GM18858 (cell line): Measurements from ENCODE around the gene KDM4B.
A peak's percentile ranks its signal among the peaks of the same experiment; 100 is the strongest.

Experiments used
- ATAC-seq: cut with Tn5 transposase; IDR thresholded peaks from one replicate; pipeline ENCODE4 v1.9.1; 2021; ENCODE audit not compliant: unreplicated experiment

KDM4B gene

DNA sequence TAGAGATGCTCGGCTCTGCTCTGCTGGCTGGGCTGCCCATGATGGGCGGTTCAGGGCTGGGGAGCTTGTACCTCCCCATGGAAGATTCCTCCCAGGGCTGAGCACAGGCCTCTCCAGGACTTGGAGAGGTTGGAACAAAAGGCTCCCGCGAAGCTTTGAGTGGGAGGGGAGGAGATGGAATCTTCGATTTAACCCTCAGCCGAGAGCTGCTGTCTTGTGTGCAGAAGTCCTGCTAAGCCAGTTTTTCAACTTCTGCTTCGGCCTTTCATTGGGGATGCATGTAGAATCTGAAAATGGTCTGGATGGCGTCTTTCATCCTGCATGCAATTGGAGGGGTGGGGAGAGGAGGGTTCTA lies 163.3 kb downstream of the KDM4B start:
- no peak for ATAC-seq

DNA sequence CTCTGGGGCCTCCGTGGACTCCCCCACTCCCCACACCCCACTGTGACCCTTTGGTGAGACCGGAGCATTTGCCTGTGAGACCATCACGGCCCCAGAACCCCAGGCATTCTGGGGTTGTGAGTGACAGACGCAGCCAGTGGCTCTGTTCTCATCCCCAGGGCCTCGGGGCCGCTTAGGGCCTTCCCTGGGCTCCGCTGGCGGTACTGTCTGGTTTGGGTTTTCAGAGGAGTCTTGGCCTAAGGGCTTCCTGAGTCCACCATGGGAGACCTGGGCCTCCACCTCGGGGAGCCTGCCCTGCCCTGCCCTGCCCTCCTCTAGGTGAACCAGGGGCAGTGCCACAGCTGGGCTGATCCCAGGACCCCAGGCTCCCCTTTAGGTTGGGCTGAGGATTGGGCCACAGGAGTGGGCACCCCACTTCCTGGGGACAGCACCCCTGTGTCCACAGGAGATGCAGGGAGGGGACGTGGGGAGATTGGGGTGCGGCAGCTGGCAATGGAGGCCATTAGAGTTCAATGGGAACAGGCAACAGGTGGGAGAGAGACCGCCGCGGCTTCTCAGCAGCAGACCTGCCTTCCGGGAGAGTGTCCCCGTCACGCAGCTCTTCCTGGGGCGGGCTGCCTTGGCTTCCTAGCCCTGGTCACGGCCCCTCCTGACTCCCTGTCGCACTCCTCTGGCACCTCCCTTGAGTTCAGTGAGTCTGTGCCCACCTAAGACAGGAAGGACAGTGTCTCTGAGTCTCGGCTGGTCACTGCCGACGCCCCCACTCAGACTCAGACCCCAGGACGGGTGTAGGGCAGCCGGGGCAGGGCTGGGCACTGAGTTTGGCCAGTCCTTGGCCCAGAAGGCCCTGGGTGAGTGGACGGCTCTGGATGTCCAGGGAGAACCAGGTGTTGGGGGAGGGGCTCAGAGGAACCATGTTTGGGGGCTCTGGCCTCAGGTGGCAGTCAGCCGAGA lies 164.1 kb downstream of the KDM4B start:
- no peak for ATAC-seq

DNA sequence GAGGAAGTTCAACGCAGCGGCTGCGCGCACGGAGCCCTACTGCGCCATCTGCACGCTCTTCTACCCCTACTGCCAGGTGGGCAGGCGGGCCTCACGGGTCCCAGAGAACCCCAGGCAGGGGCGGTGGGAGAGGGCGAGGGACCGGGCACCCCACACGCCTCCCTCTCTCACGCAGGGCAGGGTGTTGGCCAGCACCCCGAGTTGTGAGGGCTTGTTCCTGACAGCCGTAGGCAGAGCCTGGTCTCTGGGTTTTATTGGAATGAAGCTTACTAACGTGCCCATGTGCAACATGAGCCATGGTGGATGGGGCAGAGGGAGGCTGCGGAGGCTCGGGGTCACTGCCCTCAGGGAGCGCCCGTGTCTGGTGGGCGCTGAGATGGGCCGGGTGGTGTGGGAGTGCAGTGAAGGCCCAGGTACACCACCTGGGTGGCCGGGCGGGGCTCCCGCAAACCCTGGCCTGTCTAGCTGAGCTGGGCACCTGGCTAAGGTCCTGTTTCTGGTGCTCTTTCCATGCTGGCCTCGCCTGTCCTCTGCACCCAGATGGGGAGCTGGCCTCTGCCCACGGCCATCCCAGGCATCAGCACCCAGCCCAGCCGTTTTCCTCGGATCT lies 165.2 kb downstream of the KDM4B start:
- no peak for ATAC-seq

DNA sequence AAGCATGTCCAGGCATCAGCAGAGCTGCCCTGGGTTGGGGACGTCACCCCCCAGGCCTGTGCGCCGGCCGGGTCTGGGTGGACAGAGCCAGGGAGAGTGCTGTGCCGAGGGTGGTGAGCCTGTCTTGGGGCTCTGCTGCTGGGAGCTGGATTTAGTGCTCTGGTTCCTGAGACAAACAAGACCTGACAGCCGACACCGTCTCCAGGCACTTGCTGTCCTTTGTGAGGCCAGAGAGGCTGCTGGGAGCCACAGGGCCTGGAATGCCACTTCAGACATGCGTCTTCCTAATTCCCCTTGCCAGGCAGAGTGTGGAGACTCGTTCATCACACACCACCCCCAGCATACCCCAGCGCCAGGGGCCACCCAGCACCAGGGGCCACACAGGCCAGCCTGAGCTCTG lies 165.8 kb downstream of the KDM4B start:
- no peak for ATAC-seq

DNA sequence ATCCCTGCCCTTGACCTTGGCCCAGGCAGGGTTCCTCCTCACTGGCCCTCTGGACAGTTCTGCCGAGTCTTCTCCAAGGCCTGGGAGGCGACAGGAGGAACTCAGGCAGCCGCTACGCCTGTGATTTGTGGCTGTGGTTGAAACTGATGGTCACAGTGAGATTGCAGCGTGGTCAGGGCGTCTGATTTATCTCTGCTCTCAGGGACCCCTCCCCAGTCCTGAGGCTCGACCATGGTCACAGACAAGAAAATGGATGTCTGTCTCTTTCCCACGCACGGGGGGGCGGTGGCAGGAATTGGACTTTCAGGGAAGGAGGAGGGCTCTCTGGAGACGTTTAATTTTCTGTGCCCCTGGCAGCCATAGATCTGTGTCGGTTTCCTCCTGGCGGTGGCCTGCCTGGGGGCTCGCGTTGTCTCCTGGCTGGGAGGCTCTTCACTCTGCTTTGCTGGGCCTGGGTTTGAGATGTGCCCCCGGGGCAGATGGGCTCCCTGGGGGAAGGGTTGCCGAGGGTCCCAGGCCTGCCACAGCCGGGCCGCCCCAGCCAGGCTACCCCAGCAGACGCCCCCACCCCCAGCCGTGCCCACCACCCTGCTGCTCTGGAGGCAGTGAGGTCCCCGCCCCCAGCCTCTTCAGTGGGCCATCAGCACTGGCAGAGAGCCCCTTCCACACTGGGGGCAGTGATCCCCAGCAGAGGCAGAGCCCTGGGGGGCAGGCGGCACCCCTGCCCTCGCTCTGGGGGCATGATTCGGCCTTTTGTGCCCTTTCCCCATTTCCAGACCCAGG lies 167.4 kb downstream of the KDM4B start:
- no peak for ATAC-seq

DNA sequence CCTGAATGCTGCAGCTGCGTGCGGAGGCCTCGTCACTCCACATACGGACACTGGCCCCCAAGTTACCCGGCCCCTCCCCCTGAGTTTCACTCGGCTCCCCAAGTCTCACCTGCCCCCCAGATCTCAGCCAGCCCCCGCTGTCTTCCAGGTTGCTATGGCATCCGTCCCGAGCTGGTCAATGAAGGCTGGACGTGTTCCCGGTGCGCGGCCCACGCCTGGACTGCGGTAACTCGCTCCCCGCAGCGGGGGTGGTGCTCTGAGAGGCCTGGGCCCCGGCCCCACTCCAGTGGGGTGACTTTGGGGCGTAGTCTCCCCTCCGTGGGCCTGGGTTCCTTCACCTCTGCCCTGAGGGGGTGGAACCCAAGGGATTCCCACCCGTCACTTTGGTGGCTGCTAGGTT lies 168.2 kb downstream of the KDM4B start:
- ATAC-seq: no peak

DNA sequence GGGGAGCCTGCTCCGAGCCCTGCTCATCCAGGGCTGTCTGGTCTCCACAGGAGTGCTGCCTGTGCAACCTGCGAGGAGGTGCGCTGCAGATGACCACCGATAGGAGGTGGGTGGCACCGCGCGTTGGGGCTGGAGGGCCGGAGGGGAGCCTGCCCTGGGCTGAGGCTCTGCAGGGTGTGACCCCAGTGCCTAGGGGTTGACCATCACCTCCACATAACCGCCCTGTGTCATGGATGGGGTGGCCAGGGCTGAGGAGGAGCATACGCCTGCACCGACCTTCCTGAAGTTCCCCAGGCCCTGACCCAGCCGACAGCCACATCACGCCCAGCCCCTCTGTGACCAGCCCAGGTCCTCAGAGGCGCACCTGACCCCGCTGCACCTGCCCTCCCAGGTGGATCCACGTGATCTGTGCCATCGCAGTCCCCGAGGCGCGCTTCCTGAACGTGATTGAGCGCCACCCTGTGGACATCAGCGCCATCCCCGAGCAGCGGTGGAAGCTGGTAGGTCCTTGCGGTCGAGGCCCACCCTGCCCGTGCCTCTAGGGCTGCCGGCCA lies 168.7 kb downstream of the KDM4B start:
- ATAC-seq: no peak

DNA sequence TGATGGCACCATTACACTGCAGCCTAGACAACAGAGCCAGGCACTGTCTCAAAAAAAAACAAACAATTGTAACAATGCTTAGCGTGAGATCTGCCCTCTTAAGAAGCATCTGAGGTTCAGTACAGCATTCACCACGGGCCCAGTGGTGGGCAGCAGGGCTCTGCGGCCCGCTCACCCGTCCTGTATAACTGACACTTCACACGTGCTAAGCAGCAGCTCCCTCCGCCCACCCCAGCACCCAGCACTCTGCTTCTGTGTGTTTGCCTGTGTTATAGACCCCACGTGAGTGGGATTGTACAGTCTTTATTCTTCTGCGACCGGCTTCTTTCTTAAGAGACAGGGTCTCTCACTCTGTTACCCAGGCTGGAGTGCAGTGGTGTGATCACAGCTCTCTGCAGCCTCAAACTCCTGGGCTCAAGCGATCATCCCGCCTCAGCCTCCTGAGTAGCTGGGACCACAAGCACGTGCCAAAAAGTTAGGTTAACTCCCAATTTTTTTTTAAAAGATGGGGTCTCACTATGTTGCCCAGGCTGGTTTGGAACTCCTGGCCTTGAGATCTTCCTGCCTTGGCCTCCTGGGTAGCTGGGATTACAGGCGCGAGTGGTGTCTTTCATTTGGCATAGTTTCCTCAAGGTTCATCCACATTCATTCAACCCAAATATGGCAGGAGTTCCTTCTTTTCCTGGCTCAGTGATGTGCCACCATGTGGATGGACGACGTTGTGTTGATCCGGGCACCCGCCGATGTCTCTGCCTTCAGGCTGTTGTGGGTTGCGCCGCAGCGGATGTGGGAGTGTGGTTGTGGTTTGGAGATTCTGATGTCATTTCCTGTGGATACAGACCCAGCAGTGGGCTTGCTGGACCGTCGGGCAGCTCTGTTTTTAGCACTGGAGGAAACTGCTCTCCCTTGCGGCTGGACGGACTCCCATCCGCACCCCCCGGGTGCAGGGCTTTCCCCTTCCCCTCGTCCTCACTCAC lies 170.0 kb downstream of the KDM4B start:
- ATAC-seq: peak; percentile 80

DNA sequence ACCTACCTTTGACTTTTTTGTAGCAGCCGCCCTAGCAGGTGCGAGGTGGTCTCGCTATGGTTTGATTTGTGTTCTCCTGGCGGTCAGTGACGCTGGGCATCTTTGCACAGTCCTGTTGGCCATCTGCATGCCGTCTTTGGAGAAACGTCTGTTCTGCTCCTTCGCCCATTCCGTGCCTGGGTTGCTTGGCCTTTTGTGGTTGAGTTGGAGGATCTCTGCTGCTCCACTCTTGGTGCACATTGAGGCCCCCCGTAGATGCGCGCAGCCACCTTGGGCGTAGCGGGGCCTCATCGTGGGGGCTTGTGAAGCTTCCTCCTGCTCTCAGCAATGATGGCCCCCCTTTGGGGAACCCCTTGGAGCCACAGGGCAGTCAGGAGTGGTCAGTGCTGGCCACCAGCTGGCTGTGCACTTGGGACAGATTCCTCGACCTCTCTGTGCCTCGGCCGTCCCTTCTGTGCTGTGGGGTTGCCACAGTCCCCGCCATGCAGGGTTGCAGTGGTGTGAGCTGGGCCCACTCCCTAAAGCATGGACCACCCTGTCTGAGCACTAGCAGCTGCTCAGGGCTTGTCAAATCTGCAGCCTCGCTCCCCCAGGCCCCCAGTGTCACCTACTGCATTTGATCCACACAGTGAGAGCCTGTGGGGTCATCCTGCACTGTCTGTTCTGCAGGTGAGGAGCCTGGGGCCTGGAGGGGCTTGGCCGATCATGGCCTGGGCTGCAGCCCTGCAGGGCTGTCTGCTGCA lies 170.8 kb downstream of the KDM4B start:
- ATAC-seq: no peak

DNA sequence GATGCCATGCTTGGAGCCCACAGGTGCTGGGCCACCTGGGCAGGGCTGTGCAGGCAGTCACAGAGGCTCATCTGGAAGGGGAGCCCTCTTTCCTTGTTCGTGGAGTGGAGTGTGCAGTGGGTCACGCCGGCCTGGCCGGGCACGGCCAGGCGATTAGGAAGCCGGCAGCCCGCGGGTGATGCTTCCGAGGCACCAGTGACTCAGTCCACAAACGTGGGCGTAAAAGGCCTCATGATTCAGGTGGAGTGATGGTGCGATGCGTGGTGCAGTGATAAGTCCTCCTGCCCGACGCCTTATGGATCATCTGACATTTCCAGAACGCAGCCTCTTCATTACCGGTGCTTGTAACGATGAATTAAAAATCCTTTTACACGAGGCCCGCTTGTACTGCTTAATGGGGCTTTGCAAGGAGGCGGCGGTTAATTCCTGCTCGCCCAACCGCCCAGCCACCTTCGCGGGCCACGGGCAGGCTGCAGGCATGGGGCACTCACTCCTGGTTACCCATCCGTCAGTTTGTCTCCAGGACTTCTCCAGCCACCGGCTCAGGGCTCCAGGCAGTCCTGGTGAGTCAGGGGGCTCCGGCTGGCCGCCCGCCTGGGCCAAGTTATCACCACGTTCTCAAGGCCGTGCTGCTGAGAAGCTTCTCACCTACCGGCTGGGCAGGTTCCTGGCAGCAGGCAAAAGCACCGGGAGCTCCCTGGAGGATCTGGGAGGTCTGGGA lies 172.4 kb downstream of the KDM4B start:
- no peak for ATAC-seq

DNA sequence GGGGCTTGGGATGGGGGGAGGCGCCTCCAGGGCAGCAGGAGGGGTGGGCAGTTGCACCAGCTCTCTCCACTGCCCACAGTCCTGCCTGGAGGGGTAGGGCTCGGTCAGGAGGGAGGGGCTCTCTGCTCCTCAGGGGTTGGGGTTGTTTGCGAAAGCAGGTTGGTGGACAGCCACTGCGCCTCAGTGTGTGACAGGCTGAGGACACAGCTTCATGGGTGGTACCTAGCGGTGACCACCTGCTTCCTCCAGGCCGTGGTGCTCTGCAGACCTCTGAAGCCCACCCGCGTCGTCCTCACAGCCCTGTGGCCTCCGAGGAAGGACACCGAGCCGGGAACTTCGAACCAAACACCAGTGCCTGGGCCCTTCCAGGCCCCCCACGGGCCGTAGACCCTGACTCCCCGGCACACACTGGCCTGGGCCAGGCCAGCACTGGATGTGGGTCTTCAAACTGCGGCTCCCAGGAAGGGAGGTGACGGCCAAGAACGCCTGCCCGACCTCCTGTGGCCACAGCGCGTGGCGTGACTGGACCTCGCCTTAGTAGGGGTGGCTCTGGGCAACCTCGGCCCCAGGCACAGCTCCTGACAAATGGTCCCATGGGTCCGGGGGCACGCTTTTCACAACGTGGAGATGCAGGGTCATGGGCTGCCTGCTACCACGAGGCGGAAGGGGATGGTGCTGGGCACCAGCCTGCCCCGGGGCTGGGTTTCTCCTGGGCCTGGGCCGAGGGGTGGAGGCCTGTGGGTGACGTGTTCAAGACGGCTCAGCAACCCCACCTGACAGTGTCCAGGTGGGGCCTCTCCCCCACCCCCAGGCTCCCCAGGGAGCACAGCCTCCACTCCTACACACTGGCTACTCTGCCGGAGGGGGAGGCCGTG lies 173.2 kb downstream of the KDM4B start:
- no peak for ATAC-seq

DNA sequence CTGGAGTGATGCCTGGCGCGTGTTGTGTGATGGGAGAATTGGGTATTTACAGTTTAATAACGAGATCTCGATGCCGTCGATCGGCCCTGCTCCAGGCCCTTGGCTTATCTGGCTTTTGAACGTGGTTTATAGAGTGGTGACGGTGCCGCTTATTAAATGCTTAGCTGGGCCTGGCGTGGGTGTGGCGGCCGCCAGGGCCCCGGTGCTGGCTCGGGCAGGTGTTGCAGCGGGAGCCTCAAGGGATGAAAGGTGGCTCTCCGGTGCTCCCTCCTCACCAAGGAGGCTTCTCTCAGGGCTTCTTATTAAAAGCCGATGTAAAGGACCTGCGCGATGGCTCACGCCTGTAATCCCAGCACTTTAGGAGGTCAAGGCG lies 173.8 kb downstream of the KDM4B start:
- no peak for ATAC-seq

DNA sequence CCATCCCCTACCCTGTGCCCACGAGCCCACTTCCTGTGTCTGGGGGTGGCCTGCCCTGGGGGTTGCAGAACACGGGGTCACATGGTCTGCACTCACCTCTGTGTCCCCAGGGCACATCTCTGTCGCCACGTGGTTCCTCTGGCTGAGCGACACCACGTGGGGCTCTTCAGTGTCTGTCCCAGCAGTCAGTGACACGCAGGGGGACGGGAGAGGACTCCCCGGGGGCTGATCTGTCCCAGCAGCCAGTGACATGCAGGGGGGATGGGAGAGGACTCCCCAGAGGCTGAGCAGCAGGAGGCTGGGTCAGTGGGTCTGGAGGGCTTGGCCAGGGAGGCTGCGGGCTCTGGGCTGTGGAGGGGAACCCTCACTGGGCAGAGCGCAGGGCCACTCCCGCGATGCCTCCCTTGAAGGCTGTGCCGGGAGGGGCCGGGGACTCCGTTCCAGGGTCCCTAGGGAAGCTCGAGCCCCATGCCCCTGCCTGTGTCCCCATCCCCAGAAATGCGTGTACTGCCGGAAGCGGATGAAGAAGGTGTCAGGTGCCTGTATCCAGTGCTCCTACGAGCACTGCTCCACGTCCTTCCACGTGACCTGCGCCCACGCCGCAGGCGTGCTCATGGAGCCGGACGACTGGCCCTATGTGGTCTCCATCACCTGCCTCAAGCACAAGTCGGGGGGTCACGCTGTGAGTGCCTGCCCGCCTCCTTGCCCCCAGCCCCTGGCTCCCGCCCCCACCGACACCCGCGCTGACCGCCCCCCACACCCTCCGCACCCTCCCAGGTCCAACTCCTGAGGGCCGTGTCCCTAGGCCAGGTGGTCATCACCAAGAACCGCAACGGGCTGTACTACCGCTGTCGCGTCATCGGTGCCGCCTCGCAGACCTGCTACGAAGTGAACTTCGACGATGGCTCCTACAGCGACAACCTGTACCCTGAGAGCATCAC lies 174.8 kb downstream of the KDM4B start:
- ATAC-seq: no peak

DNA sequence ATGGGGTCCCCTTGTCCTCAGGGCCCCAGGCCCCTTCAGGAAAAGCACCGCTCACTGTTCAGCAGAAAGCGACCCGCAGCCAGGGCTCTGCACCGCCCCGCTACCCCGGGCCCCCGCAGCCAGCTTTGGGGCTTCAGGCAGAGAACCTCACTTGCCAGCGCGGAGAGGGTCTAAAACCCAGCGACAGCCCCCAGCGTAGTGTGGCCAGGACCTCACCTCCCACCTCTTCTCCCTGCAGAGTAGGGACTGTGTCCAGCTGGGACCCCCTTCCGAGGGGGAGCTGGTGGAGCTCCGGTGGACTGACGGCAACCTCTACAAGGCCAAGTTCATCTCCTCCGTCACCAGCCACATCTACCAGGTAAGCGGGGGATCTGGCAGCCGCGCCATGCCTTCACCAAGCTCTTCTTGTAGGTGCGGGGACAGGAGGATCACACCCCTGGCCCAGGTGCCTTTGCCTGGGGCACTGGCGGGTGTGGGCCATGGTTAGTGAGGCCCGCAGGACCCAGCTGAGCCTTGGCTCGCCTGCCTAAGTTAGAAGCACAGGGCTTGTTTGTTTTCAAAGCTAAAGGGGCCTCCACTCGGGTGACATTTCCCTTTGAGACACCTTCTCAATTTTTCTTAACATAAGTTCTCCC lies 175.7 kb downstream of the KDM4B start:
- no peak for ATAC-seq

DNA sequence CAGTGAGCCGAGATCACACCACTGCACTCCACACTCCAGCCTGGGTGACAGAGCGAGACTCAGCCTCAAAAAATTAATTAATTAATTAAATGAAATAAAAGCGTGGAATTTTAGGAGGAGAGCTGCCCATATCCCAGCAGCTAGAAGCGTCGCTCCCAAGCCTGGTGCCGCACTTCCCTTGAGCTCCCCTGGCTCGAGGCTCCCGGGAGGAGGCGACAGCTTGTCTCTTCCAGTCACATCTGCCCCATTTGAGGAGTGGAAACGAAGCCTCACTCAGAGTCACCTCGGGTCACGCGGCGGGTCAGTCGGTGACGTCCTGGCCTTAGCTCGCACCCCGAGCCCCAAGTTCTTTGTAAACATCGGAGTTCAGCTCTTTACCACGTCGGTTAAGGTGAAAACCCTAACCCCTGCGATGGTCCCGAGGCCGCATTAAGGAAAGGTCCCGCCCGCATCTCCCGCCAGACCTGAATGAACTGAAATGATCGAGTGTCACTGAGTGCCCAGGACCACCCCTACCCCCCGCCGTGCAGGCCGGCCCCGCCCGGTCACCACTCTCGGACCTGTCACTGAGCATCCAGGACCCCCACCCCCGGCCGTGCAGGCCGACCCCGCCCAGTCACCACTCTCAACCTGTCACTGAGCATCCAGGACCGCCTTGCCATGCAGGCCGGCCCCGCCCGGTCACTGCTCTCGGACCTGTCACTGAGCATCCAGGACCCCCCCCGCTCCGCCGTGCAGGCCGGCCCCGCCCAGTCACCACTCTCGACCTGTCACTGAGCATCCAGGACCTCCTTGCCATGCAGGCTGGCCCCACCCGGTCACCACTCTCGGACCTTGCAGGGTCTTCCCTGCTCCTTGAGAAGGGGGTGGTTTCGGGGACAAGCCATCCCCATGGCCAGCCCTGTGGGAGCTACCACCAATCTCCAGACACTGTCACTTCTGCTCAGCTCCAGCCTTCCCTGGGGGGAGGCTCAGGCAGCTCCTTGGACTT lies 176.9 kb downstream of the KDM4B start:
- no peak for ATAC-seq
